ENCODE measurements around the gene ZNF639. TPM values are rescaled to one million over a fixed set of nuclear protein-coding genes. Genes with fewer than 3 reads are reported as not detected.

The ZNF639 gene
- total RNA-seq, 1 donor from 2014 or later = 28.8 TPM

DNA sequence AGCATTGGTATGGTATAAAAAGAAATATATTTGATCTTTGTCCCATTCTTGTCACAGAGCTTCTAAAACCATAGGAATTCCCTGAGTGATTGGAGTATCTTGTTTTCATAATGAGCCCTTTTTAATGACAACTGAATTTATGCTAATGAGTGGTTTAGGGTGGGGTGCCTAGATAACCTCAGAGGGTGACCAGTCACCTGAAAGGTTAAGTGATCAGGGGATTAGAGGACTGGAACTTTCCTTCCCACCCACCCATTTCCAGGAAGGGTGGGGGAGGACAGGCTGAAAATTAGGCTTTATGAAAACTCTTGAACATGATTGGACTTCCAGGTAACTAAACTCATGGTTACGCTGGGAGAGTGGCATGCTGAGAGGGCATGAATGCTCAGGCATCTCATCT lies 33.2 kb downstream of the ZNF639 start:
- Histone ChIP-seq H3K27me3 (ENCODE audit: low read depth) (no peaks in the 10 kb centered on the region), H3K27ac (replicated peaks) (no peak overlapping the region), H3K4me1 (peaks cover 25% of the 10 kb centered on the region), H3K36me3 (peaks cover 100% of the 10 kb centered on the region), H3K4me3 (no peak overlapping the region), H3K9me3 (replicated peaks) (no peaks in the 10 kb centered on the region)
- DNase-seq = no peak
- TF ChIP-seq, protein P1, sequence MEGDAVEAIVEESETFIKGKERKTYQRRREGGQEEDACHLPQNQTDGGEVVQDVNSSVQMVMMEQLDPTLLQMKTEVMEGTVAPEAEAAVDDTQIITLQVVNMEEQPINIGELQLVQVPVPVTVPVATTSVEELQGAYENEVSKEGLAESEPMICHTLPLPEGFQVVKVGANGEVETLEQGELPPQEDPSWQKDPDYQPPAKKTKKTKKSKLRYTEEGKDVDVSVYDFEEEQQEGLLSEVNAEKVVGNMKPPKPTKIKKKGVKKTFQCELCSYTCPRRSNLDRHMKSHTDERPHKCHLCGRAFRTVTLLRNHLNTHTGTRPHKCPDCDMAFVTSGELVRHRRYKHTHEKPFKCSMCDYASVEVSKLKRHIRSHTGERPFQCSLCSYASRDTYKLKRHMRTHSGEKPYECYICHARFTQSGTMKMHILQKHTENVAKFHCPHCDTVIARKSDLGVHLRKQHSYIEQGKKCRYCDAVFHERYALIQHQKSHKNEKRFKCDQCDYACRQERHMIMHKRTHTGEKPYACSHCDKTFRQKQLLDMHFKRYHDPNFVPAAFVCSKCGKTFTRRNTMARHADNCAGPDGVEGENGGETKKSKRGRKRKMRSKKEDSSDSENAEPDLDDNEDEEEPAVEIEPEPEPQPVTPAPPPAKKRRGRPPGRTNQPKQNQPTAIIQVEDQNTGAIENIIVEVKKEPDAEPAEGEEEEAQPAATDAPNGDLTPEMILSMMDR (IDR thresholded peaks at IDR 0.05; ENCODE audit: borderline replicate concordance) = no peak
- intact Hi-C loops (cut with micrococcal nuclease) = no loop called here

DNA sequence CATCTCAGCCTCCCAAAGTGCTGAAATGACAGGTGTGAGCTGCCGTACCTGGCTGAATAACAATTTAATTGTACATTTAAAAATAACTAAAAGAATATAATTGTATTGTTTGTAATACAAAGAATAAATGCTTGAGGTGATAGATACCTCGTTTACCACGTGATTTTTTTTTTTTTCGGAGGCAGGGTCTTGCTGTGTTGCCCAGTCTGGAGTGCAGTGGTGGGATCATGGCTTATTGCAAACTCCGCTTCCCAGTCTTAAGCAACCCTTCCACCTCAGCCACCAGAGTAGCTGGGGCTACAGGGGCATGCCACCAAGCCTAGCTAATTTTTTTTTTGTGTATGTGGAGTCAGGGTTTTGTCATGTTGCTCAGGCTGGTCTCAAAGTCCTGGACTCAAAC lies 40.5 kb downstream of the ZNF639 start:
- intact Hi-C loops (cut with micrococcal nuclease) = no loop called here
- TF ChIP-seq, protein P1 (IDR thresholded peaks at IDR 0.05; ENCODE audit: borderline replicate concordance) = no peak
- DNase-seq = no peak
- no peaks in the 10 kb centered on the region for H3K9me3 ChIP-seq (replicated peaks)
- peaks cover 100% of the 10 kb centered on the region for H3K36me3 ChIP-seq
- H3K27me3 ChIP-seq (ENCODE audit: low read depth) = no peaks in the 10 kb centered on the region
- H3K4me1 ChIP-seq = no peaks in the 10 kb centered on the region
- no peak overlapping the region for H3K27ac ChIP-seq (replicated peaks)
- H3K4me3 ChIP-seq = no peak overlapping the region

DNA sequence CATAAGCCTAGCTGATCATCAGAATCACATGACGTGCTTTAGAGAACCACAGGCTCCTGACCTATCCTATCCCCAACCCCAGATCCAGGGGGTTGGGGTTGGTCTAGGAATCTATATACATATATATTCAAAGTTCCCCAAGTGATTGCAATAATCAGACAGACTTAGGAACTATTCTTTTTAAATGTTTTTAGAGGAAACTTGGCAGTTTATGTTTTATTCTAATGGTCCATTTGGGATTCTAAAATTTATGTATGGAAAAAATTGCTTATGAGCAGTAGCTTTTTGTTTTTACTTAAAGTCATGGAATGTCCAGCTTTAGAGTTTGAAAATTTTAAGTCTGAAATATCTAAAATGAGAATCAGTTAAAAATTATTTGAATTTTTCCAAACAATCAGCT lies 46.8 kb downstream of the ZNF639 start:
- TF ChIP-seq, protein P1 (IDR thresholded peaks at IDR 0.05; ENCODE audit: borderline replicate concordance) = no peak
- intact Hi-C loops (cut with micrococcal nuclease) = no loop called here
- Histone ChIP-seq H3K9me3 (replicated peaks) (no peaks in the 10 kb centered on the region), H3K4me3 (no peak overlapping the region), H3K4me1 (no peaks in the 10 kb centered on the region), H3K27me3 (ENCODE audit: low read depth) (no peaks in the 10 kb centered on the region), H3K27ac (replicated peaks) (no peak overlapping the region), H3K36me3 (peaks cover 86% of the 10 kb centered on the region)
- no peak for DNase-seq

DNA sequence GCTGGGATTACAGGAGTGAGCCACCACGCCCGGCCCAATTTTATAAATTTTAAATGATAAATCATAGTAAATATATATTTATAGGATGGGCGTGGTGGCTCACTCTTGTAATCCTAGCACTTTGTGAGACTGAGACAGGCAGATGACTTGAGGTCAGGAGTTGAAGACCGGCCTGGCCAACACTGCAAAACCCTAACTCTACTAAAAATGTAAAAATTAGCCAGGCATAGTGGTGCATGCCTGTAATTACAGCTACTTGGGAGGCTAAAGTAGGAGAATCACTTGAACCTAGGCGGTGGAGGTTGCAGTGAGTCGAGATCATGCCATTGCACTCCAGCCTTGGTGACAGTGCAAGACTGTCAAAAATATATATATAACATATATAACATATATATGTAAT lies 51.1 kb downstream of the ZNF639 start:
- intact Hi-C loops (cut with micrococcal nuclease) = no loop called here
- H3K27ac ChIP-seq (replicated peaks) = no peak overlapping the region
- peaks cover 86% of the 10 kb centered on the region for H3K36me3 ChIP-seq
- H3K9me3 ChIP-seq (replicated peaks) = no peaks in the 10 kb centered on the region
- H3K4me3 ChIP-seq = no peak overlapping the region
- no peaks in the 10 kb centered on the region for H3K4me1 ChIP-seq
- DNase-seq = no peak
- TF ChIP-seq, protein P1 (IDR thresholded peaks at IDR 0.05; ENCODE audit: borderline replicate concordance) = no peak
- no peaks in the 10 kb centered on the region for H3K27me3 ChIP-seq (ENCODE audit: low read depth)

DNA sequence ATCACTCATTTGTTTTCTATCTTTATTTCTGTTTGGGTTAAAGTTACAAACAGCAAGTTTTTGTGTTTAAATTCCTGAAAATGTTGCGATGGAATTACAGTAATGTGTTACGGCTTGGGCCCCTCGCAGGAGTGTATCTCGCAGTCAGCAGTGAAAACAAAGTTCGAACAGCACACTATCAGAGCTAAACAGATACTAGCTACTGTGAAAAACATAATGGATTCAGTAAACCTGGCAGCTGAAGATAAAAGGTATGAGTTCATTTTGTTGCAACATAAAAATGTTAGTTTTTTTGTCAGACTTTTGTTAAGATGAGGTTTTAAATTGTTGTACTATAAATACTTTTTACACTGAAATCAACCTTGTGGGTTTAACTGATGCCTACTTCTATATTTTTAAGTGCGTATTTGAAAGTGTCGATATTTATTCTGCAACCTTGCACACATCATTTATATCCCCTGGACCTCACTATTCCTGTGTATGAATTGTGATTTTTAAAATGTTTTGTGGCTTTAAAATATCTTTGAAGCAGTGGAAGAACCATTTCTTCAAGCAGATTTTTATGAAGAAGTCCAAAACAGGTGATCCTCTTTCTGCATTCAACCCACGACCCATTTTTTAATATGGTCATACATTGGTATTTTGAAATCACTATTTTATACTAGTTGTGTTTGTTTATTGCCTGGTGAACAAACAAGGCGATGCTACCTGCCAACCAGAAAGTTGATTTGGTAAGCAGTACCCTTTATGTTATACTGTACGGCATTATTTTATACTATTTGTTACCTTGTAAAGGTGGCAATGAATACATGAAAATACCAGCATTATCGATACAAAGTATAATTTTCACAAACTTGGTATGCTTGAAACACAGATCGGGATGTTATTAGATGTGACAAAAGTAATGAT lies 52.5 kb downstream of the ZNF639 start:
- Histone ChIP-seq H3K27me3 (ENCODE audit: low read depth) (no peaks in the 10 kb centered on the region), H3K36me3 (peaks cover 86% of the 10 kb centered on the region), H3K9me3 (replicated peaks) (no peaks in the 10 kb centered on the region), H3K27ac (replicated peaks) (no peak overlapping the region), H3K4me3 (no peak overlapping the region), H3K4me1 (no peaks in the 10 kb centered on the region)
- intact Hi-C loops (cut with micrococcal nuclease) = no loop called here
- TF ChIP-seq, protein P1 (IDR thresholded peaks at IDR 0.05; ENCODE audit: borderline replicate concordance) = no peak
- DNase-seq = no peak

Data from left ventricle myocardium inferior (tissue), 1 donor.